Prostate gland (tissue), 2 donors: ENCODE data around the gene MAGI2.

Experiments
- POLR2A ChIP-seq: fragments of 450-650 bp; IDR thresholded peaks from one replicate; pipeline ENCODE4 v1.6.1; 2016; ENCODE audit warnings: antibody characterized with exemption, mild to moderate bottlenecking
- POLR2AphosphoS5 ChIP-seq: sonication (generic); formaldehyde crosslinking; IDR thresholded peaks from one replicate; pipeline ENCODE4 v1.6.1; 2017; ENCODE audit warnings: antibody characterized with exemption
- TF ChIP-seq, protein P1 (sequence below), 4 experiments: fragments of 200-600 bp in 2 of 4; fragments of 450-650 bp in 2 of 4; sonication (generic) in 2 of 4; IDR thresholded peaks; 1 replicate in 3 of 4; 2 replicates in 1 of 4; pipeline ENCODE4 v1.5.1; 2016 to 2019; ENCODE audit warnings: antibody characterized with exemption in 4 of 4, mild to moderate bottlenecking in 2 of 4, moderate library complexity in 2 of 4

DNA sequence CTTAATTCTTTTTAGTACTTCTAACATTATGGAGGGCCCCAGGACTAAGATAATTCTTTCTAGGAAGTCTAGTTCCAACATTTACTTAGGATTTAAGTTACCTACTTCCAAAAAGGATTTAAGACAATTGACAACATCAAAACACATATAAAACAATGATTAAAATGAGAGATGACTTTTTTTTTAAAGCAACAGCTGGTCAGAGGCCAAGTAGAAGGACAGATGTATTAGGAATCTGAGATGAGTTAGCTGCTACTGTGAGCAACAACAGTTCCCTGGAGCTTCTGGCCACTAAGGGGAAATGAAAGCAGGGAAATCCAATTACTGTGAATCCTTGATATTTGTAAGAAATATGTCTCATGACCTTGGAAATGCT lies 1432.6 kb downstream of the MAGI2 start:
- TF ChIP-seq, protein P1, sequence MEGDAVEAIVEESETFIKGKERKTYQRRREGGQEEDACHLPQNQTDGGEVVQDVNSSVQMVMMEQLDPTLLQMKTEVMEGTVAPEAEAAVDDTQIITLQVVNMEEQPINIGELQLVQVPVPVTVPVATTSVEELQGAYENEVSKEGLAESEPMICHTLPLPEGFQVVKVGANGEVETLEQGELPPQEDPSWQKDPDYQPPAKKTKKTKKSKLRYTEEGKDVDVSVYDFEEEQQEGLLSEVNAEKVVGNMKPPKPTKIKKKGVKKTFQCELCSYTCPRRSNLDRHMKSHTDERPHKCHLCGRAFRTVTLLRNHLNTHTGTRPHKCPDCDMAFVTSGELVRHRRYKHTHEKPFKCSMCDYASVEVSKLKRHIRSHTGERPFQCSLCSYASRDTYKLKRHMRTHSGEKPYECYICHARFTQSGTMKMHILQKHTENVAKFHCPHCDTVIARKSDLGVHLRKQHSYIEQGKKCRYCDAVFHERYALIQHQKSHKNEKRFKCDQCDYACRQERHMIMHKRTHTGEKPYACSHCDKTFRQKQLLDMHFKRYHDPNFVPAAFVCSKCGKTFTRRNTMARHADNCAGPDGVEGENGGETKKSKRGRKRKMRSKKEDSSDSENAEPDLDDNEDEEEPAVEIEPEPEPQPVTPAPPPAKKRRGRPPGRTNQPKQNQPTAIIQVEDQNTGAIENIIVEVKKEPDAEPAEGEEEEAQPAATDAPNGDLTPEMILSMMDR (IDR thresholded peaks at IDR 0.05) = no peak
- TF ChIP-seq POLR2A (no peak), POLR2AphosphoS5 (no peak)
